ENCODE measurements around the gene PRKG1. TPM values are rescaled to one million over a fixed set of nuclear protein-coding genes. Genes with fewer than 3 reads are reported as not detected.

Gene PRKG1
- total and polyA plus RNA-seq, 2 of the 8 experiments (the other 6 are each of a cell fraction or from before 2014, with no cell fraction given), result 4.2 to 15.2 TPM

DNA sequence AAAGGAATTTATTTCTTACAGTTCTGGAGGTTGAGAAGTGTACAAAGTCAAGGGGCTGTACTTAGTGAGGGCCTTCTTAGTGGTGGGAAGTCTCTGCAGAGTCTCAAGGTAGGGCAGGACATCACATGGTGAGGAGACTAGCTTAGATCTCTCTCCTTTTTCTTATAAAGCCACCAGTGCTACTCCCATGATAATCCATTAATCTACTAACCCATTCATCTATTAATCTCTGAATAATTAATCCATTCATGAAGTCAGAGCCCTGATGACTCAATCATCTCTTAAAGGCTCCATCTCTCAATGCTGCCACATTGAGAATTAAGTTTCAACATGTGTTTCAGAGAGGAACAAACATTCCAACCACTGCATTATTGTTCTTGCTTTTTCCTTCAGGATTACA, 689.5 kb downstream of the PRKG1 start:
- Histone ChIP-seq H3K9ac (replicated peaks in 1 of 4; ENCODE audit: extremely low read depth in 1 of 4, low read depth in 3 of 4, low read length in 3 of 4) (no peak overlapping the region), H2BK15ac (ENCODE audit: low read length) (no peak overlapping the region), H3K4me3 (ENCODE audit: extremely low read depth in 1 of 4, insufficient read depth in 2 of 4, low read depth in 3 of 4, low read length in 4 of 4) (no peak overlapping the region), H2BK5ac (ENCODE audit: low read depth, low read length) (no peak overlapping the region), H3K23me2 (ENCODE audit: low read depth, low read length) (no peaks in the 10 kb centered on the region), H3K23ac (ENCODE audit: insufficient read length) (no peak overlapping the region), H2BK20ac (ENCODE audit: low read length) (no peak overlapping the region), H4K20me1 (replicated peaks in 1 of 2; ENCODE audit: control insufficient read depth in 1 of 2, insufficient read depth in 2 of 2, low read length in 2 of 2) (no peaks in the 10 kb centered on the region), H2AK5ac (ENCODE audit: low read depth, low read length) (no peak overlapping the region), H3K79me1 (ENCODE audit: low read depth, low read length) (no peaks in the 10 kb centered on the region), H3K4me1 (replicated peaks in 1 of 4; ENCODE audit: control insufficient read depth in 3 of 4, insufficient read depth in 4 of 4, low read length in 3 of 4) (peaks cover 0 to 2% (median 0%) of the 10 kb centered on the region in 4 experiments; a peak in 1 of 7 replicates), H3K56ac (replicated peaks; ENCODE audit: insufficient read length, low read depth, low read length) (no peak overlapping the region), H3K4me2 (ENCODE audit: insufficient read depth in 1 of 2, low read depth in 2 of 2, low read length in 2 of 2) (no peak overlapping the region), H2BK120ac (replicated peaks; ENCODE audit: low read depth, low read length) (no peak overlapping the region), H4K5ac (ENCODE audit: insufficient read length, low read depth, low read length) (no peak overlapping the region), H2AFZ (ENCODE audit: low read length) (no peak overlapping the region), H3K27ac (ENCODE audit: low read depth, low read length) (no peak overlapping the region), H4K91ac (replicated peaks; ENCODE audit: insufficient read length, low read length) (no peak overlapping the region), H3K9me3 (ENCODE audit: insufficient read depth in 2 of 2, low read depth in 1 of 2, low read length in 1 of 2) (0 out of 4 replicates have a peak, but pooled peaks cover 0 to 7% of the 10 kb centered on the region in 2 experiments), H3K27me3 (replicated peaks in 1 of 4; ENCODE audit: control insufficient read depth in 3 of 4, extremely low read depth in 1 of 4, insufficient read depth in 3 of 4, low read length in 3 of 4) (peaks cover 0 to 1% (median 0%) of the 10 kb centered on the region in 4 experiments; a peak in 1 of 7 replicates), H2BK12ac (ENCODE audit: low read depth, low read length) (no peak overlapping the region), H4K8ac (ENCODE audit: extremely low read depth, insufficient read depth, low read length) (no peak overlapping the region), H3K36me3 (ENCODE audit: control insufficient read depth in 2 of 4, insufficient read depth in 4 of 4, low read length in 3 of 4) (no peaks in the 10 kb centered on the region; a peak in 1 of 8 replicates), H3K79me2 (ENCODE audit: control insufficient read depth in 1 of 2, insufficient read depth in 2 of 2, low read length in 2 of 2) (no peaks in the 10 kb centered on the region), H3K4ac (replicated peaks; ENCODE audit: insufficient read length, low read depth, low read length) (no peak overlapping the region), H3K14ac (ENCODE audit: insufficient read length) (no peak overlapping the region), H3K18ac (ENCODE audit: extremely low read depth, low read length) (no peak overlapping the region)
- FAIRE-seq (no peak), DNase-seq (ENCODE audit: low read depth in 1 of 2, low spot score in 2 of 2) (no peak)
- ChIA-PET POLR2A (ENCODE audit: partially characterized antibody) (no interaction called here), CTCF (ENCODE audit: partially characterized antibody) (interaction anchor here (0.6 to 1.5 kb wide), 2 partner anchors 11 to 194 kb away, joined by 3 to 4 read pairs; no protein-coding TSS in a partner anchor)
- TF ChIP-seq GTF2F1 (IDR thresholded peaks at IDR 0.05; ENCODE audit: borderline replicate concordance, low read depth, low read length) (no peak), EZH2 (IDR thresholded peaks at IDR 0.05; ENCODE audit: low read depth, low read length, severe bottlenecking) (no peak), CTBP2 (IDR thresholded peaks at IDR 0.05; ENCODE audit: borderline replicate concordance, insufficient read depth, insufficient read length, low read length) (no peak), RFX5 (IDR thresholded peaks at IDR 0.05; ENCODE audit: borderline replicate concordance, low read depth, low read length) (no peak), KDM4A (IDR thresholded peaks at IDR 0.05; ENCODE audit: low read depth, low read length, severe bottlenecking) (no peak), SUZ12 (IDR thresholded peaks at IDR 0.05; ENCODE audit: low read length) (no peak), POU5F1 (IDR thresholded peaks at IDR 0.05; ENCODE audit: low read depth, low read length) (no peak), BRCA1 (IDR thresholded peaks at IDR 0.05; ENCODE audit: low read depth, low read length) (no peak), CBX5 (IDR thresholded peaks at IDR 0.05; ENCODE audit: low read depth, low read length) (no peak), EP300 (IDR thresholded peaks at IDR 0.05; ENCODE audit: borderline replicate concordance in 1 of 2, low read depth in 2 of 2, low read length in 2 of 2) (no peak), YY1 (IDR thresholded peaks at IDR 0.05; ENCODE audit: low read depth, low read length) (no peak), CEBPB (IDR thresholded peaks at IDR 0.05; ENCODE audit: low read depth, low read length) (no peak), SIX5 (IDR thresholded peaks at IDR 0.05; ENCODE audit: low read depth, low read length) (no peak), JUN (IDR thresholded peaks at IDR 0.05; ENCODE audit: low read depth, low read length) (no peak)

Measured in H1 (cell line).